GM23248 (cell line): ENCODE results near the gene CCDC171. TPM values are rescaled to one million over a fixed set of nuclear protein-coding genes. Genes with fewer than 3 reads are reported as not detected.

Experiments
- DNase-seq: peaks from one replicate; pipeline ENCODE4 v3.0.0-alpha.2; 2015
- H2AFZ ChIP-seq: fragments of 200-600 bp; sonication (generic); 2 replicates; pipeline ENCODE4 v1.6.1; 2016; ENCODE audit warnings: antibody characterized with exemption
- H3F3A ChIP-seq: fragments of 200-600 bp; sonication (generic); 2 replicates; pipeline ENCODE4 v1.6.1; 2016; ENCODE audit warnings: mild to moderate bottlenecking, antibody characterized with exemption, mixed run types; ENCODE audit not compliant: insufficient read depth
- H3K27ac ChIP-seq: fragments of 200-600 bp; sonication (generic); 2 replicates; pipeline ENCODE4 v1.5.1; 2016; ENCODE audit warnings: mild to moderate bottlenecking
- H3K27me3 ChIP-seq: fragments of 200-600 bp; sonication (generic); replicated peaks from 2 replicates; pipeline ENCODE4 v1.6.1; 2016; ENCODE audit warnings: mild to moderate bottlenecking; ENCODE audit not compliant: insufficient read depth
- H3K36me3 ChIP-seq: fragments of 200-600 bp; sonication (generic); 2 replicates; pipeline ENCODE4 v1.6.1; 2016; ENCODE audit warnings: low read depth, mild to moderate bottlenecking
- H3K4me1 ChIP-seq: fragments of 200-600 bp; sonication (generic); 2 replicates; pipeline ENCODE4 v1.6.1; 2016; ENCODE audit warnings: mild to moderate bottlenecking; ENCODE audit not compliant: insufficient read depth
- H3K4me2 ChIP-seq: fragments of 200-600 bp; sonication (generic); one replicate; pipeline ENCODE4 v1.6.1; 2016; ENCODE audit warnings: mild to moderate bottlenecking; ENCODE audit not compliant: unreplicated experiment
- H3K4me3 ChIP-seq: fragments of 200-600 bp; sonication (generic); 2 replicates; pipeline ENCODE4 v1.5.1; 2016; ENCODE audit warnings: mild to moderate bottlenecking
- H3K79me2 ChIP-seq: fragments of 200-600 bp; sonication (generic); 2 replicates; pipeline ENCODE4 v1.6.1; 2016; ENCODE audit warnings: mild to moderate bottlenecking; ENCODE audit not compliant: insufficient read depth
- H3K9ac ChIP-seq: fragments of 200-600 bp; sonication (generic); 2 replicates; pipeline ENCODE4 v1.6.1; 2016; ENCODE audit warnings: mild to moderate bottlenecking
- H3K9me2 ChIP-seq: fragments of 200-600 bp; sonication (generic); 2 replicates; pipeline ENCODE4 v1.6.1; 2016; ENCODE audit warnings: mixed run types, mild to moderate bottlenecking, moderate library complexity; ENCODE audit not compliant: insufficient read depth
- H3K9me3 ChIP-seq: fragments of 200-600 bp; sonication (generic); one replicate; pipeline ENCODE4 v1.6.1; 2017; ENCODE audit warnings: low read depth
- H4K20me1 ChIP-seq: fragments of 200-600 bp; sonication (generic); 2 replicates; pipeline ENCODE4 v1.6.0; 2016; ENCODE audit not compliant: insufficient read depth
- EZH2 ChIP-seq: fragments of 200-600 bp; sonication (generic); IDR thresholded peaks from 2 replicates; pipeline ENCODE4 v1.6.1; 2018; ENCODE audit warnings: antibody characterized with exemption, mild to moderate bottlenecking; ENCODE audit not compliant: insufficient read depth, poor library complexity, severe bottlenecking
- EZH2phosphoT487 ChIP-seq: fragments of 200-600 bp; sonication (generic); IDR thresholded peaks from 2 replicates; pipeline ENCODE4 v1.6.1; 2018; ENCODE audit warnings: antibody characterized with exemption, moderate library complexity, mild to moderate bottlenecking, low read depth; ENCODE audit not compliant: insufficient read depth
- WGBS, 2 experiments: methylation state at CpG; one replicate each; pipeline ENCODE4 v1.1.6; 2015 to 2017; ENCODE audit warnings: low lambda C conversion rate in 2 of 2, low coverage in 1 of 2; ENCODE audit errors: missing lambda C conversion rate in 2 of 2; 5-methylcytosine and 5-hydroxymethylcytosine counted together
- in situ Hi-C: fragments of 300-500 bp; cut with MboI; formaldehyde crosslinking; loops from 2 replicates; pipeline ENCODE4 v1.15.0; 2020
- polyA plus RNA-seq: library from polyadenylated mRNA; unstranded; fragments of >200 nt; fragmentation: Nextera tagmentation; extraction: Ambion mirVana; gene quantifications from 2 replicates; pipeline ENCODE4 v1.2.1, GENCODE V29; 2016
- total RNA-seq: library from RNA; depleted of rRNA; stranded (reverse); fragments of >200 nt; shearing (Covaris generic); gene quantifications from 2 replicates; pipeline ENCODE4 v1.2.3, GENCODE V29; 2014

The CCDC171 gene
- total and polyA plus RNA-seq, 2 experiments from 2014 or later, result 0.99 to 3.5 TPM

GRCh38 chr9:15724016-15724415 is 171.2 kb downstream of the CCDC171 start:
- Histone ChIP-seq H4K20me1 (no peaks in the 10 kb centered on the region), H3K9me3 (no peaks in the 10 kb centered on the region), H2AFZ (no peak overlapping the region), H3K9me2 (no peaks in the 10 kb centered on the region), H3F3A (no peaks in the 10 kb centered on the region), H3K79me2 (no peaks in the 10 kb centered on the region), H3K4me2 (no peak overlapping the region), H3K4me3 (no peak overlapping the region), H3K27ac (no peak overlapping the region), H3K36me3 (no peaks in the 10 kb centered on the region), H3K27me3 (no peaks in the 10 kb centered on the region), H3K4me1 (peaks cover 18% of the 10 kb centered on the region; the same call in 1 of the 2 replicates), H3K9ac (no peak overlapping the region)
- in situ Hi-C loops, result no loop called here
- 52 to 57% methylated on average over 1 of the region's 1 CpG for WGBS, 2 experiments
- no peak for TF ChIP-seq EZH2
- no peak for TF ChIP-seq EZH2phosphoT487
- DNase-seq, result peak; percentile 35

GRCh38 chr9:15724612-15725011 is 171.8 kb downstream of the CCDC171 start:
- no peaks in the 10 kb centered on the region for H3K9me3 ChIP-seq
- no peaks in the 10 kb centered on the region for H4K20me1 ChIP-seq
- H3K4me1 ChIP-seq, result peaks cover 18% of the 10 kb centered on the region; the same call in 1 of the 2 replicates
- H3K9ac ChIP-seq, result no peak overlapping the region
- H3K27me3 ChIP-seq, result no peaks in the 10 kb centered on the region
- in situ Hi-C loops, result no loop called here
- DNase-seq, result no peak
- no peaks in the 10 kb centered on the region for H3F3A ChIP-seq
- 26 to 57% methylated on average over 1 of the region's 1 CpG for WGBS, 2 experiments
- H3K4me2 ChIP-seq, result no peak overlapping the region
- H3K79me2 ChIP-seq, result no peaks in the 10 kb centered on the region
- no peak overlapping the region for H3K27ac ChIP-seq
- no peaks in the 10 kb centered on the region for H3K9me2 ChIP-seq
- H2AFZ ChIP-seq, result no peak overlapping the region
- no peaks in the 10 kb centered on the region for H3K36me3 ChIP-seq
- H3K4me3 ChIP-seq, result no peak overlapping the region
- TF ChIP-seq EZH2 (no peak), EZH2phosphoT487 (no peak)

DNA sequence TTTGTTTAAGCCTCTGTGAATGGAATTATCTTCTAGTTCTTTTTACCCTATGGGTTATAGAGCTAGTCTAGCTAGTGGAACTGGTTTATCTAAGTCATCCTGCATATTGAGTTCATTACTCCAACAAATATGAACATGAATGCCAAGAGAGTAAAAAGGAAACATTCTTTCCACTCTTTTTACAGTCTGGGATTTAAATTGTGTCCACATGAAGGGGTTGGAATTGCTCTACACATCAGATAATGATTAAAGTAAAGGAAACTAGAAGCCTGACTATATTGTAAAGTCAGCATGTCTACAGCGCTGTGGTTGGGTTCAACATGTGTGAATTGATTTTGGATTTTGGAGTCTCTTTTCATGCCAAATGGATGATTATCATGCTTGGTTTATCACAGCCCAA is 173.1 kb downstream of the CCDC171 start:
- Histone ChIP-seq H3F3A (no peaks in the 10 kb centered on the region), H3K9me2 (no peaks in the 10 kb centered on the region), H3K36me3 (no peaks in the 10 kb centered on the region), H4K20me1 (no peaks in the 10 kb centered on the region), H3K4me2 (no peak overlapping the region), H3K27me3 (no peaks in the 10 kb centered on the region), H3K79me2 (no peaks in the 10 kb centered on the region), H3K9ac (no peak overlapping the region), H2AFZ (no peak overlapping the region), H3K4me1 (peaks cover 18% of the 10 kb centered on the region; the same call in 1 of the 2 replicates), H3K9me3 (no peaks in the 10 kb centered on the region), H3K27ac (no peak overlapping the region), H3K4me3 (no peak overlapping the region)
- WGBS, 2 experiments, result 6 to 35% methylated on average over 1 of the region's 1 CpG
- in situ Hi-C loops, result no loop called here
- DNase-seq, result peak; percentile 53
- TF ChIP-seq EZH2phosphoT487, result no peak
- TF ChIP-seq EZH2, result no peak

DNA sequence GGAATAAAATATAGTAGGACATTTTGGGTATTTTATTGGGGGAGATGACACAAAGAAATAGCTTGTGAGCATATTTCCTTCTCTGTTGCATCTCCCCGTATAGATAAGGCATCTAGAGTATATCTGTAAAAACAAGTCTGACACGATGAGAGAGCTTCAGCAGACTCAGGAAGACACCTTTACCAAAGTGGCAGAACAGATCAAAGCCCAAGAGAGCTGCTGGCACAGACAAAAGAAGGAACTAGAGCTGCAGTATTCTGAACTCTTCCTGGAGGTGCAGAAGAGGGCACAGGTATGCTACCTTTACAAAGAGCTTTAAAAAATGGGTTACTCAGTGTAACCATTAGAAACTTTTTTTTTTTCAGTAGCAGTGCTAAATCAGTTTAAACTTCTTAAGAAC is 176.7 kb downstream of the CCDC171 start:
- Histone ChIP-seq H3F3A (no peaks in the 10 kb centered on the region), H3K9me2 (no peaks in the 10 kb centered on the region), H3K4me2 (no peak overlapping the region), H3K4me3 (no peak overlapping the region), H3K27me3 (no peaks in the 10 kb centered on the region), H3K79me2 (no peaks in the 10 kb centered on the region), H3K9ac (no peak overlapping the region), H3K36me3 (no peaks in the 10 kb centered on the region), H4K20me1 (no peaks in the 10 kb centered on the region), H3K9me3 (no peaks in the 10 kb centered on the region), H3K4me1 (peaks cover 10% of the 10 kb centered on the region), H2AFZ (no peak overlapping the region), H3K27ac (no peak overlapping the region)
- in situ Hi-C loops, result no loop called here
- TF ChIP-seq EZH2phosphoT487 (no peak), EZH2 (no peak)
- WGBS, 2 experiments, result 95 to 100% methylated on average over 2 of the region's 2 CpGs
- DNase-seq, result no peak
